Measurements from ENCODE around the gene FAM161B.

GRCh38 chr14:73884438-73885190, 65.3 kb downstream of the FAM161B start:
- TF ChIP-seq CTCF (IDR thresholded peaks at IDR 0.05) (no peak), POLR2A (IDR thresholded peaks at IDR 0.05) (no peak)

All from esophagus squamous epithelium (tissue), 4 donors.